ENCODE measurements around the gene MCEE.
"Not testable (repeated sequence)": the region's sequence is repeated elsewhere in the genome, so short reads cannot be mapped to it uniquely, and the experiment has no call there.

Gene MCEE

DNA sequence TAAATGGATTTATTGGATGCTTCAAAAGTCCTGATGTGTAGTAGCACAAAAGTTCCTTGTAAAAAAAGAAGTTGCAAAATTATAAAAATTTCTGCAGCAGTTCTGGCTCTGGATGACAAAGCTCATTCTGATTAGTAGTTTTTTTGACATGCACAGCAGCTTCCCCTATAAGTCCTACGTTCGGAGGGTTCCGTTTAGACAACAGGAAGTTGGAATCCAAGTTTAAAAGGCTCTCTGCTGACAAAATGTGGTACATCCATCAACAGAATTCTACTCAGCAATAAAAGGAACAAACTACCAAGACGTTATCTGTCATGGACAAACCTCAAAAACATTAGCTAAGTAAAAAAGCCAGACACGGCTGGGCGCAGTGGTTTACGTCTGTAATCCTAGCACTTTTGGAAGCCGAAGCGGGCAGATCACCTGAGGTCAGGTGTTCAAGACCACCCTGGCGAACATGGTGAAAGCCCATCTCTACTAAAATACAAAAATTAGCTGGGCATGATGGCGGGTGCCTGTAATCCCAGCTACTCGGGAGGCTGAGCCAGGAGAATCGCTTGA lies 46.2 kb downstream of the MCEE start:
- not testable (repeated sequence) for H3K9me3 ChIP-seq (ENCODE audit: control insufficient read depth, low read length); H3K36me3 ChIP-seq (ENCODE audit: control insufficient read depth, insufficient read depth, low read length); H3K4me3 ChIP-seq (ENCODE audit: insufficient read depth, low read depth, low read length, poor library complexity, severe bottlenecking); H3K27ac ChIP-seq (ENCODE audit: insufficient read depth, low read length, poor library complexity, severe bottlenecking); H3K27me3 ChIP-seq (replicated peaks; ENCODE audit: control insufficient read depth, insufficient read depth, low read length, poor library complexity, severe bottlenecking); H3K4me1 ChIP-seq (ENCODE audit: control insufficient read depth, insufficient read depth, low read length, poor library complexity, severe bottlenecking); DNase-seq

DNA sequence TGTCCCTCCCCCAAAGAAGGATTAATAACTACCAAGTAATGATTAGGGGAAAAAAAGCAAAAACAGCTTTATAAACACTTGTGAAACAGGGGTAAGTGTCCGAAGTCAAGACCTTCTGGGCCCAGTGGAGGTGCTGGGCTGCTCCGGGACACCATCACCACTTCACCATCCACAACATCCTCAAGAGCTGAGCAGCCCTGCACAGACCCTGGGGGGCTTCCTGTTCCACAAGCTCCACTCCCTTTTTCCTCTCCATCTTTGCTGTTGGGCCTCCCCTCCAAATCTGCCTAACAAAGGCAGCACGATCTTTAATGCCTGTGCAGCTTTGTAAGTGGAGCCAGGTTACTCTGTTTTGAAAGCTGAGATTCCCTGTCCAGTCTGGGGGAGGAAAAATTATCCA lies 46.7 kb downstream of the MCEE start:
- H3K4me3 ChIP-seq (ENCODE audit: insufficient read depth, low read depth, low read length, poor library complexity, severe bottlenecking); H3K4me1 ChIP-seq (ENCODE audit: control insufficient read depth, insufficient read depth, low read length, poor library complexity, severe bottlenecking); DNase-seq; H3K27me3 ChIP-seq (replicated peaks; ENCODE audit: control insufficient read depth, insufficient read depth, low read length, poor library complexity, severe bottlenecking); H3K9me3 ChIP-seq (ENCODE audit: control insufficient read depth, low read length); H3K36me3 ChIP-seq (ENCODE audit: control insufficient read depth, insufficient read depth, low read length); H3K27ac ChIP-seq (ENCODE audit: insufficient read depth, low read length, poor library complexity, severe bottlenecking): not testable (repeated sequence)

DNA sequence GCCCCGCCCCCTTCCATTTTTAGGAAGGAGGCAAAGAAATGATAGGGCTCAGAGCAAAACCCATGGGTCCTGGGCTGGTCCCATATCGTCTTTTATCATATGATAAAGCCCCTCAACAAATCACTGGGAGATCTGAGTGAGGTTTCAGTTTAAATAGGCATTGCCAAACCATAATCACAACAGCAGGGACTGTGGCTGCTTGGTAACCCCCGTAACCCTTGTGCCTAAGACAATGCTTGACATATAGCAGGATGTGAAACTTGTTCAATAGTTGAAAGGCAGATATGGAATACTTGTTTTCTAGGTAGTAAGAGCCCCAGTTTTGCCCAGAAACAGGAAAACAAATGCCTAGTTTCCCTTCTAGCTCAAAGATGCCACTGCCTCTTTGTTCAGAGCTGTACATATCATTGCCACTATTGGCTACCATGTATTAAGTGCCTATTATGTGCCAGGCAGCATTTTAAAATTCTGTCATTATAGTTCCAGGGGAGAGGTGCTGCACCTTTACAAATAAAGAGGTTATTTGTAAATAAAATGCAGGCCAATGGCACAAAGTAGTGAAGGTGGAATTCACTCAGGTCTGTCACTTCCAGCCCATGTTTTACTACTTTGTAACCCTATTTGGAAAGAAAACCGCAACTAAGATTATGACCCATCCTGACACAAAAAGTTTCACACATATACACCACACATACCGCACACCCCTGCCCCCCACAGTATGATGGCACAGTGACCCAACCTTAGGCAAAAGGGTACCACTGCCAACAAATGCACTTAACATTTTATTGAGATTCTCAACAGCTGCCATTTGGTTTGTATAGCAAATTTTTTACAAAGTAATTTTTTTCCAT lies 47.4 kb downstream of the MCEE start:
- DNase-seq, result peak in 1 of 3 donors; percentile 2
- Histone ChIP-seq H3K9me3 (ENCODE audit: control insufficient read depth, low read length) (no peaks in the 10 kb centered on the region), H3K4me3 (ENCODE audit: insufficient read depth, low read depth, low read length, poor library complexity, severe bottlenecking) (no peak overlapping the region), H3K4me1 (ENCODE audit: control insufficient read depth, insufficient read depth, low read length, poor library complexity, severe bottlenecking) (peaks cover 5% of the 10 kb centered on the region), H3K36me3 (ENCODE audit: control insufficient read depth, insufficient read depth, low read length) (peaks cover 16% of the 10 kb centered on the region), H3K27me3 (replicated peaks; ENCODE audit: control insufficient read depth, insufficient read depth, low read length, poor library complexity, severe bottlenecking) (no peaks in the 10 kb centered on the region), H3K27ac (ENCODE audit: insufficient read depth, low read length, poor library complexity, severe bottlenecking) (no peak overlapping the region)

DNA sequence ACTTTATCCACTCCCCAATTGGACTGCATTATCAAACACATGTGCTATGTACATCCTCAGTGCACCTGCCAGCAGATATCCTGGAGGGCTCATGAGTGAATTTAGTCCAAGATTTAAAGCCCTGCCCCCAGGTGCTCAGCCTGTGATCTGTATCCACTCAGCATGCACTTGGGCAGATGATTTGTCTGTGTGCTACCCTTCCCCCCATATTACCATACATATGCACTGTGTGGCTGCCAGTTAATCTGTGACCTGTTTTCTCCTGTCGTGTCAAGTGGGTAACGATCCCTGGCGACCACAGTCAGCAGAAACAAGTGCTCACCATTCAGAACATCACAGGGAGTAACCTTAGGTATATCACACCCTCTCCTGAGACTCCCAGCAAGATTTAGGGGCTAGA lies 51.4 kb downstream of the MCEE start:
- Histone ChIP-seq H3K9me3 (ENCODE audit: control insufficient read depth, low read length) (no peaks in the 10 kb centered on the region), H3K4me3 (ENCODE audit: insufficient read depth, low read depth, low read length, poor library complexity, severe bottlenecking) (no peak overlapping the region), H3K27me3 (replicated peaks; ENCODE audit: control insufficient read depth, insufficient read depth, low read length, poor library complexity, severe bottlenecking) (no peaks in the 10 kb centered on the region), H3K27ac (ENCODE audit: insufficient read depth, low read length, poor library complexity, severe bottlenecking) (no peak overlapping the region), H3K4me1 (ENCODE audit: control insufficient read depth, insufficient read depth, low read length, poor library complexity, severe bottlenecking) (no peaks in the 10 kb centered on the region), H3K36me3 (ENCODE audit: control insufficient read depth, insufficient read depth, low read length) (peaks cover 37% of the 10 kb centered on the region)
- no peak for DNase-seq

DNA sequence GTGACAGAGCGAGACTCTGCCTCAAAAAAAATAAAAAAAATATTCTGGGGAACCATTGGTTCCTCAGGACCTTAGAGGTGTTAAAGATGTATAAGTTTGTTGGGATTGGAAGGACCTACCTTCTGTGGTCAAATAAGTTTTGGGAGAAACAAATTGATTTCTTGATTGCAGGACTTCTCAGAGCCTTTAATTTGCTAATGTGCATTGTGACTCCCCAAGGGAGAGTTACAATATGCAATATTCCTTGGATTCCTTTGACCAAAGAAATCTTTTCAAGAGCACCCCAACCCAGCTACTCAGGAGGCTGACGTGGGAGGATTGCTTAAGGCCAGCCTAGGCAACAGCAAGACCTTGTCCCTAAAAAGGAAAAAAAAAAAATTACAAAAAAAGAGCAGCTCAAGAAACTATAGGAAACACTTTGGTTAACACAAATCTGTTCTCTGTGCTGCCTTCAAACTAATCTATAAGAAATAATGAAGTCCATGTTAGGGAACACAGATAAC lies 55.1 kb downstream of the MCEE start:
- no peaks in the 10 kb centered on the region for H3K27me3 ChIP-seq (replicated peaks; ENCODE audit: control insufficient read depth, insufficient read depth, low read length, poor library complexity, severe bottlenecking)
- H3K4me1 ChIP-seq (ENCODE audit: control insufficient read depth, insufficient read depth, low read length, poor library complexity, severe bottlenecking), result peaks cover 25% of the 10 kb centered on the region
- no peak for DNase-seq
- H3K4me3 ChIP-seq (ENCODE audit: insufficient read depth, low read depth, low read length, poor library complexity, severe bottlenecking), result no peak overlapping the region
- H3K36me3 ChIP-seq (ENCODE audit: control insufficient read depth, insufficient read depth, low read length), result peaks cover 37% of the 10 kb centered on the region
- no peaks in the 10 kb centered on the region for H3K9me3 ChIP-seq (ENCODE audit: control insufficient read depth, low read length)
- H3K27ac ChIP-seq (ENCODE audit: insufficient read depth, low read length, poor library complexity, severe bottlenecking), result no peak overlapping the region

DNA sequence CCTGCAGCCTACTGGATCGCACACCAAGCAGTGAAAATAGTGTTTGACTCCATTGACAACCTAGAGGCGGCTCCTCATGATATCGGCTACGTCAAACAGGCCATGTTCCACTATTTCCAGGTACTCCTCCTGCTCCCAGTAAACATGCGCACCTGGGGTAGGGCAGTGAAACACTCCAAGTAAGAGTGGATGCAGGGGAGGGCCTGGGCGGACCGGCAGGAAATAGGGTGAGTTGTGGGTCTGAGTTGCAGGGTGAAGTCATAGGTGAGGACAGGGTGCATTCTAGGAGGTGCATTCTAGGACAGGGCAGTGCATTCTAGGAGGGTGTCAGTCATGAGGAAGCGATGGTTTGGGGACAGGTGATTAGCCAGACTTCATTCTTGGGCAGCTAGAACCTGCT lies 56.6 kb downstream of the MCEE start:
- Histone ChIP-seq H3K4me1 (ENCODE audit: control insufficient read depth, insufficient read depth, low read length, poor library complexity, severe bottlenecking) (peaks cover 35% of the 10 kb centered on the region), H3K27me3 (replicated peaks; ENCODE audit: control insufficient read depth, insufficient read depth, low read length, poor library complexity, severe bottlenecking) (no peaks in the 10 kb centered on the region), H3K4me3 (ENCODE audit: insufficient read depth, low read depth, low read length, poor library complexity, severe bottlenecking) (no peak overlapping the region), H3K27ac (ENCODE audit: insufficient read depth, low read length, poor library complexity, severe bottlenecking) (peak overlapping the region; percentile 79), H3K36me3 (ENCODE audit: control insufficient read depth, insufficient read depth, low read length) (peaks cover 30% of the 10 kb centered on the region), H3K9me3 (ENCODE audit: control insufficient read depth, low read length) (no peaks in the 10 kb centered on the region)
- no peak for DNase-seq

DNA sequence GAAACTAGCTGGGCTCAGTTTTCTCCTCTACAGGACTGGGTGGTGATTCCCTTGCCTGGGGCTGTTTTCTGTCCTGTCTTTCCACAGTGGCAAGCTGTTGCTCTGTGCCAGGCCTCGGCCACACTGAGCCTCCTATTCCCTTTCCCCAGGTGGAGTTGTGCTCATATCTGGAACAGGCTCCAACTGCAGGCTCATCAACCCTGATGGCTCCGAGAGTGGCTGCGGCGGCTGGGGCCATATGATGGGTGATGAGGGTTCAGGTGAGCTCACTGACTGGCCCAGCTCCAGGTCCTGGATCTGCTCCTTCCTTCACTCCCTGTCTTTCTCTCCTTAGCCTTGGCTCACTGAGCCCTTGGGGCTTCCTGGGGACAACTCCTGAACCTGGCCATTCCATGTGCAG lies 57.5 kb downstream of the MCEE start:
- Histone ChIP-seq H3K27me3 (replicated peaks; ENCODE audit: control insufficient read depth, insufficient read depth, low read length, poor library complexity, severe bottlenecking) (no peaks in the 10 kb centered on the region), H3K36me3 (ENCODE audit: control insufficient read depth, insufficient read depth, low read length) (peaks cover 20% of the 10 kb centered on the region), H3K9me3 (ENCODE audit: control insufficient read depth, low read length) (no peaks in the 10 kb centered on the region), H3K4me3 (ENCODE audit: insufficient read depth, low read depth, low read length, poor library complexity, severe bottlenecking) (peak overlapping the region; percentile 23), H3K27ac (ENCODE audit: insufficient read depth, low read length, poor library complexity, severe bottlenecking) (peak overlapping the region; percentile 79), H3K4me1 (ENCODE audit: control insufficient read depth, insufficient read depth, low read length, poor library complexity, severe bottlenecking) (peaks cover 37% of the 10 kb centered on the region)
- DNase-seq, result no peak

DNA sequence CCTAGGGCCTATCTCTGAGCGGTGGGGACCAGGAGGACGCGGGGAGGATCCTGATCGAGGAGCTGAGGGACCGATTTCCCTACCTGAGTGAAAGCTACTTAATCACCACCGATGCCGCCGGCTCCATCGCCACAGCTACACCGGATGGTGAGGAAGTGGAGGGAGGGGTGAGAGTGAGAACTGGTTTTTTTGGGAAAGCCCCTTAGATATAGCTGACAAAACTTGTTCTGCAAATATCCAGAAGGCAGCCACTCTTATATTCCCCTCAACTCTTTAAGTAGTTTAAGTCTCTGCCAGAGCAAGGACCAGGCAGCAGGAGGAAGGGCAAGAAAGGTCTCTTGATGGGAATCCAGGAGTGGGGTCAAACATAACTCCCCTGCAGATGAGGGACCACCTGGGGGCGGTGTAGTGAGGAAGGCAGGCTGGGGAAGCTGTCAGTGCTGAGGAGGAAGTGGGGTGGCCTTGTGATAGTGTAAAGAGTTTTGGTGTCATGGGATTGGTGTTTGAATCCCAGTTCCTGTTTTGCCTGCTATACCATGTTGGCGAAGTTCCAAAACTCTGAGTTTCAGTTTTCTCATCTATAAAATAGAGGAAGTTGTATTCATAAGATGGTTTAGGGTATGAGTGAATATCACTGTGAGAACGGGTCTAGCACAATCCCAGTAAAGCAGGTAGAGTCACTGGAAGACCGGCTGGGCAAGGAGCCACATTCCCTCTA lies 58.2 kb downstream of the MCEE start:
- Histone ChIP-seq H3K4me3 (ENCODE audit: insufficient read depth, low read depth, low read length, poor library complexity, severe bottlenecking) (peak overlapping the region; percentile 23), H3K27ac (ENCODE audit: insufficient read depth, low read length, poor library complexity, severe bottlenecking) (peak overlapping the region; percentile 79)

DNA sequence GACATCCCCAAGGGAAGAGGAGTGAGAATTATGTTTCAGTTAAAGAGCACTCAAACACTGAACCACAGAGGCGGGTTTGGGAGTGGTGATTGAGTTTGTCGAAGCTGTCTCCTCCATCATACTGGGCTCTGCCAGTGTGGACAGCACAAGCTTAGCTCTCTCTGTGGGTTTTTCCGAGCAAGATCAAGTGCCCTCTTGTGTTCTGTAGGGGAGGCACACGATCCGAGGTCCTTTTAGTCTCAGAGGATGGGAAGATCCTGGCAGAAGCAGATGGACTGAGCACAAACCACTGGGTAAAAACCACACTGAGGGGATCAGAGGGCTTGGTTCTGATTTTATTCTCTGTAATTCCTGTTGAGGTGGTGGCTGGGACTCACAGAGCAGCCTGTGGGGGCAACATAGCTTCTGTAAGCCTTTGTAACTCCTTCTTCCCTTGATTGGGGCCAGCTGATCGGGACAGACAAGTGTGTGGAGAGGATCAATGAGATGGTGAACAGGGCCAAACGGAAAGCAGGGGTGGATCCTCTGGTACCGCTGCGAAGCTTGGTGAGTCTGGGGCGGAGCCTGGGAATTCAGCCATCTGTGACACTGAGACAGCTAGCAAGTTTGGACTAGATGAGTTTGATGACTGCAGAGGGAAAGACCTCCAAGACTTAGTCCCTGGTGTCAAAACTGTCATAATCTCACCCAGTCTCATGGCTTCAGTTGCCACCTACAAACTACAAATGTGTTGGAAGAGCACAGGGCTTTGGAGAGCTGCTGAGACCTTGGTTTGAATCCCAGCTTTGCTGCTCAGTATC lies 59.5 kb downstream of the MCEE start:
- H3K4me3 ChIP-seq (ENCODE audit: insufficient read depth, low read depth, low read length, poor library complexity, severe bottlenecking), result no peak overlapping the region
- H3K4me1 ChIP-seq (ENCODE audit: control insufficient read depth, insufficient read depth, low read length, poor library complexity, severe bottlenecking), result peaks cover 38% of the 10 kb centered on the region

More for the DNA sequence above, 58.2 kb downstream of the MCEE start:
- peak; percentile 49 to 60 (median 59) for DNase-seq
- Histone ChIP-seq H3K9me3 (ENCODE audit: control insufficient read depth, low read length) (no peaks in the 10 kb centered on the region), H3K27me3 (replicated peaks; ENCODE audit: control insufficient read depth, insufficient read depth, low read length, poor library complexity, severe bottlenecking) (no peaks in the 10 kb centered on the region), H3K4me1 (ENCODE audit: control insufficient read depth, insufficient read depth, low read length, poor library complexity, severe bottlenecking) (peaks cover 38% of the 10 kb centered on the region), H3K36me3 (ENCODE audit: control insufficient read depth, insufficient read depth, low read length) (peaks cover 14% of the 10 kb centered on the region)

More for the DNA sequence above, 59.5 kb downstream of the MCEE start:
- H3K27ac ChIP-seq (ENCODE audit: insufficient read depth, low read length, poor library complexity, severe bottlenecking), result no peak overlapping the region
- DNase-seq, result no peak
- H3K27me3 ChIP-seq (replicated peaks; ENCODE audit: control insufficient read depth, insufficient read depth, low read length, poor library complexity, severe bottlenecking), result no peaks in the 10 kb centered on the region
- H3K9me3 ChIP-seq (ENCODE audit: control insufficient read depth, low read length), result no peaks in the 10 kb centered on the region
- peaks cover 2% of the 10 kb centered on the region for H3K36me3 ChIP-seq (ENCODE audit: control insufficient read depth, insufficient read depth, low read length)

All from effector memory CD4-positive, alpha-beta T cell (primary cell).